ENCODE results near the gene NUP43. TPM values are rescaled to one million over a fixed set of nuclear protein-coding genes. Genes with fewer than 3 reads are reported as not detected.
A peak's percentile ranks its signal among the peaks of the same experiment; 100 is the strongest.
"Not testable (repeated sequence)": the region's sequence is repeated elsewhere in the genome, so short reads cannot be mapped to it uniquely, and the experiment has no call there.

NUP43 gene
- total RNA-seq, 1 donor from 2014 or later, result 27.6 TPM

- Mint-ChIP-seq H3K4me1 (ENCODE audit: low read depth, unreplicated experiment) (peaks cover 6% of the 10 kb centered on the region), H3K4me3 (ENCODE audit: unreplicated experiment) (no peak overlapping the region), H3K27ac (ENCODE audit: unreplicated experiment) (no peak overlapping the region), H3K9me3 (ENCODE audit: unreplicated experiment) (peaks cover 7% of the 10 kb centered on the region), H3K27me3 (ENCODE audit: unreplicated experiment) (no peaks in the 10 kb centered on the region), H3K36me3 (ENCODE audit: unreplicated experiment) (no peaks in the 10 kb centered on the region)
- DNase-seq, result no peak
- TF ChIP-seq, protein P1, sequence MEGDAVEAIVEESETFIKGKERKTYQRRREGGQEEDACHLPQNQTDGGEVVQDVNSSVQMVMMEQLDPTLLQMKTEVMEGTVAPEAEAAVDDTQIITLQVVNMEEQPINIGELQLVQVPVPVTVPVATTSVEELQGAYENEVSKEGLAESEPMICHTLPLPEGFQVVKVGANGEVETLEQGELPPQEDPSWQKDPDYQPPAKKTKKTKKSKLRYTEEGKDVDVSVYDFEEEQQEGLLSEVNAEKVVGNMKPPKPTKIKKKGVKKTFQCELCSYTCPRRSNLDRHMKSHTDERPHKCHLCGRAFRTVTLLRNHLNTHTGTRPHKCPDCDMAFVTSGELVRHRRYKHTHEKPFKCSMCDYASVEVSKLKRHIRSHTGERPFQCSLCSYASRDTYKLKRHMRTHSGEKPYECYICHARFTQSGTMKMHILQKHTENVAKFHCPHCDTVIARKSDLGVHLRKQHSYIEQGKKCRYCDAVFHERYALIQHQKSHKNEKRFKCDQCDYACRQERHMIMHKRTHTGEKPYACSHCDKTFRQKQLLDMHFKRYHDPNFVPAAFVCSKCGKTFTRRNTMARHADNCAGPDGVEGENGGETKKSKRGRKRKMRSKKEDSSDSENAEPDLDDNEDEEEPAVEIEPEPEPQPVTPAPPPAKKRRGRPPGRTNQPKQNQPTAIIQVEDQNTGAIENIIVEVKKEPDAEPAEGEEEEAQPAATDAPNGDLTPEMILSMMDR (IDR thresholded peaks at IDR 0.05; ENCODE audit: partially characterized antibody, unreplicated experiment), result no peak
Observed at GRCh38 chr6:149754548-149754947, 8.2 kb upstream of the NUP43 start.

DNA sequence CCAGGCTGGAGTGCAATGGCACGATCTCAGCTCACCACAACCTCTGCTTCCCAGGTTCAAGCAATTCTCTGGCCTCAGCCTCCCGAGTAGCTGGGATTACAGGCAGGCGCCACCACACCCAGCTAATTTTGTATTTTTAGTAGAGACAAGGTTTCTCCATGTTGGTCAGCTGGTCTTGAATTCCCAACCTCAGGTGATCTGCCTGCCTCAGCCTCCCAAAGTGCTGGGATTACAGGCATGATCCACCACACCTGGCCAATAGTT lies 7.0 kb upstream of the NUP43 start:
- H3K27ac Mint-ChIP-seq (ENCODE audit: unreplicated experiment); H3K36me3 Mint-ChIP-seq (ENCODE audit: unreplicated experiment); H3K4me1 Mint-ChIP-seq (ENCODE audit: low read depth, unreplicated experiment); DNase-seq; H3K9me3 Mint-ChIP-seq (ENCODE audit: unreplicated experiment); H3K27me3 Mint-ChIP-seq (ENCODE audit: unreplicated experiment); H3K4me3 Mint-ChIP-seq (ENCODE audit: unreplicated experiment): not testable (repeated sequence)

- Mint-ChIP-seq H3K36me3 (ENCODE audit: unreplicated experiment) (no peaks in the 10 kb centered on the region), H3K4me1 (ENCODE audit: low read depth, unreplicated experiment) (peaks cover 6% of the 10 kb centered on the region), H3K27ac (ENCODE audit: unreplicated experiment) (no peak overlapping the region), H3K27me3 (ENCODE audit: unreplicated experiment) (peaks cover 2% of the 10 kb centered on the region), H3K4me3 (ENCODE audit: unreplicated experiment) (no peak overlapping the region), H3K9me3 (ENCODE audit: unreplicated experiment) (peaks cover 10% of the 10 kb centered on the region)
- TF ChIP-seq, protein P1 (IDR thresholded peaks at IDR 0.05; ENCODE audit: partially characterized antibody, unreplicated experiment), result no peak
- DNase-seq, result no peak
Observed at GRCh38 chr6:149752600-149753373, 6.5 kb upstream of the NUP43 start.

- H3K4me3 Mint-ChIP-seq (ENCODE audit: unreplicated experiment), result peak overlapping the region; percentile 67
- not testable (repeated sequence) for H3K27me3 Mint-ChIP-seq (ENCODE audit: unreplicated experiment); H3K9me3 Mint-ChIP-seq (ENCODE audit: unreplicated experiment)
Observed at GRCh38 chr6:149751920-149752319, 5.6 kb upstream of the NUP43 start.

GRCh38 chr6:149751239-149751638 lies 4.9 kb upstream of the NUP43 start:
- H3K36me3 Mint-ChIP-seq (ENCODE audit: unreplicated experiment), result no peaks in the 10 kb centered on the region
- H3K27me3 Mint-ChIP-seq (ENCODE audit: unreplicated experiment), result peaks cover 9% of the 10 kb centered on the region
- H3K4me3 Mint-ChIP-seq (ENCODE audit: unreplicated experiment), result peak overlapping the region; percentile 96
- no peak for DNase-seq
- H3K9me3 Mint-ChIP-seq (ENCODE audit: unreplicated experiment), result peaks cover 10% of the 10 kb centered on the region
- H3K4me1 Mint-ChIP-seq (ENCODE audit: low read depth, unreplicated experiment), result peaks cover 7% of the 10 kb centered on the region
- TF ChIP-seq, protein P1 (IDR thresholded peaks at IDR 0.05; ENCODE audit: partially characterized antibody, unreplicated experiment), result no peak
- H3K27ac Mint-ChIP-seq (ENCODE audit: unreplicated experiment), result no peak overlapping the region

More at GRCh38 chr6:149751920-149752319, 5.6 kb upstream of the NUP43 start:
- DNase-seq; H3K4me1 Mint-ChIP-seq (ENCODE audit: low read depth, unreplicated experiment); H3K36me3 Mint-ChIP-seq (ENCODE audit: unreplicated experiment); H3K27ac Mint-ChIP-seq (ENCODE audit: unreplicated experiment): not testable (repeated sequence)

GRCh38 chr6:149750136-149750609 lies 3.8 kb upstream of the NUP43 start:
- Mint-ChIP-seq H3K36me3 (ENCODE audit: unreplicated experiment) (no peaks in the 10 kb centered on the region), H3K27ac (ENCODE audit: unreplicated experiment) (peak overlapping the region; percentile 93), H3K9me3 (ENCODE audit: unreplicated experiment) (peaks cover 12% of the 10 kb centered on the region), H3K27me3 (ENCODE audit: unreplicated experiment) (peaks cover 9% of the 10 kb centered on the region), H3K4me1 (ENCODE audit: low read depth, unreplicated experiment) (peaks cover 10% of the 10 kb centered on the region), H3K4me3 (ENCODE audit: unreplicated experiment) (peak overlapping the region; percentile 96)
- TF ChIP-seq, protein P1 (IDR thresholded peaks at IDR 0.05; ENCODE audit: partially characterized antibody, unreplicated experiment), result no peak
- peak; percentile 80 for DNase-seq

All from glutamatergic neuron (in vitro differentiated cells).